Right ventricle myocardium inferior (tissue), 1 donor: ENCODE measurements around the gene FAM163A. TPM values are rescaled to one million over a fixed set of nuclear protein-coding genes. Genes with fewer than 3 reads are reported as not detected.
A peak's percentile ranks its signal among the peaks of the same experiment; 100 is the strongest.

Source experiments
- ATAC-seq: fragments of 200-7000 bp; cut with Tn5 transposase; one replicate; pipeline ENCODE4 v1.9.1; 2020; ENCODE audit warnings: mild to moderate bottlenecking, moderate library complexity
- DNase-seq: peaks from one replicate; pipeline ENCODE4 v3.0.0; 2021; ENCODE audit errors: missing footprints
- intact Hi-C: fragments of 100-400 bp; cut with DNase I; formaldehyde crosslinking; loops from one replicate; pipeline ENCODE4 v1.11.0; 2022
- total RNA-seq: library from RNA; stranded (reverse); fragmentation: NEBNext Ultra II Directional; extraction: Animal tissue kit (Norgen Biotek cat#: 25700); gene quantifications from one replicate; pipeline ENCODE4 v1.2.1, GENCODE V29; 2021
- donor health status: DM: no; HTN: yes; CAD: no; lungs with severe emphysema.

The FAM163A gene
- total RNA-seq, 1 donor from 2014 or later = 0.65 TPM

DNA sequence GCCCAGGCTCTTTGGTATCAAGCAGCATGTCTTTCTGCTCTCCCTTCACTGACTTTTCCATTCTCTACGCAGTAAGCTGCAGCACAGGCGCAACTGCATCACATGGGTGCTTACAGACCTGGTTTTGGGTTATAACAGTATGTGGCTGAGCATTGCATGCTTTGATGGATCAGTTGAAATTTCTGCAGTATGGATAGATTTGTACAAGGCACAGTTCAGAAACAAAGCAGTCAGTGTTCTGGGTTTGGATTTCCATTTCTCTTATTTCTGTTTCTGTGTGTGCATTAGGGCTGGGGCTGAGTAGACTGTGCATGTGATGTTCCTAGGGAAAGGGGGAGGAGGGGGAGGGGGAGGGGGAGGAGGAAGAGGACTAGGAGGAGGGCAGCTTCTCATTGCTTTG lies 4.5 kb downstream of the FAM163A start:
- intact Hi-C loops = no loop called here
- ATAC-seq (no peak), DNase-seq (no peak)

GRCh38 chr1:179748772-179749171 lies 5.7 kb downstream of the FAM163A start:
- intact Hi-C loops = no loop called here

DNA sequence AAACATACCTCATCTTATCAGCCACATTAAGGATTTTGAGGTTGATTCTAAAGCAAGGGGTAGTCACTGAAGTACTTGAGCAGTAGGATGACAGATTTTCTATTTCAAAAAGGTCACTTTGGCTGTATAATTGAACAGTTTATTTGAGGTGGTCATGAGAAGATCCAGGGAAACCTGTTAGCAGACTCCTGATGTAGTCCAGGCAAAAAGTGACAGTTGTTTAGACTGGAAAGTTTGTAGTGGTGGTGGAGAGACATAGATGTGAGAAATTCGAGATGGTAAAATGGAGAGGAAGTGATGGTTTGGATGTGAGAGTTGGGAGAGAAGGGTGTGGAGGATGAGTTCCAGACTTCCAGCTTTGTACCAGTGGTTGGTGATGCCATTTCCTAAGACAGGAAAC lies 7.5 kb downstream of the FAM163A start:
- no peak for DNase-seq
- ATAC-seq = no peak
- intact Hi-C loops = no loop called here

More at GRCh38 chr1:179748772-179749171, 5.7 kb downstream of the FAM163A start:
- ATAC-seq (no peak), DNase-seq (no peak)

GRCh38 chr1:179753061-179753460 lies 10.0 kb downstream of the FAM163A start:
- intact Hi-C loops = no loop called here
- no peak for DNase-seq
- no peak for ATAC-seq

GRCh38 chr1:179754041-179754624 lies 11.0 kb downstream of the FAM163A start:
- no peak for ATAC-seq
- intact Hi-C loops = no loop called here
- DNase-seq = no peak

GRCh38 chr1:179757933-179758332 lies 14.8 kb downstream of the FAM163A start:
- ATAC-seq = peak; percentile 42
- intact Hi-C loops = no loop called here
- DNase-seq = no peak

DNA sequence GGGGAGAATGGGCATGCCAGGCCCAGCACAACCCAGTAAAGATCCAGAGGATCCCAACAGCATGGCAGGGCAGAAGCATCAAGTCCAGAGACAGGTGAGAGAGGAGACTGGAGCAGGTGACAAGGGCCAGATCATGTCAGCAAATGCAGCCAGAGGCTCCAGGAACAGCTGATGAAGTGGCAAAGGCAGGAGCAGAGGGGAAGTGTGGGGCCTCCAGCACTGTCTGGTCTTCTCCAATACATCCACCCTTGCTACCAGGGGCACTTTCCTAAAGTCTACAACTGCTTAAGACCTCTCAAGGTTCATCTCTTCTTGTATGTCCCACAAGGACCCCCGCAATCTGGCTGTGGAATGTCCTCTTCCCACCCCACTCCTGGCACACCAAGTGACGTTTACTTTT lies 17.4 kb downstream of the FAM163A start:
- no peak for ATAC-seq
- DNase-seq = no peak
- intact Hi-C loops = no loop called here

DNA sequence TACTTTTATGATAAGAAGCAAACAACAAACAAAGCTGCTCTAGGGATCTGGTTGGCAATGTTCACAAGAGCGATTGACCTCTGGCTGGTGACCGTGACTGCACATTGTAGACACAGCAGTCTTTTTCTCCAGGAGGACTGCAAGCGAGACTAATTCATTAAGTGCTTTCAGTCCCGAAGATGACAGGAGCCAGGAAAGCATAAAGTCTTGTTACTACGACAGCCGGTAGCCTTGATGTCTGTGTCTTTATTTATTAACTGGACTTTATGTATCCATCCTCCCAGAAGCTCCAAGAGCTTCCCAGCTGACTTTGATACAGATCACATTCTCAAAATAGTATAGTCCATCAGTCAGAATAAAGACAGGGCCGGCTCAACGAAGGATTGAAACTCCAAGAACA lies 18.2 kb downstream of the FAM163A start:
- intact Hi-C loops = no loop called here
- no peak for ATAC-seq
- DNase-seq = no peak

- DNase-seq (no peak), ATAC-seq (no peak)
- intact Hi-C loops = no loop called here
Observed at GRCh38 chr1:179761846-179762640, 19.0 kb downstream of the FAM163A start.

DNA sequence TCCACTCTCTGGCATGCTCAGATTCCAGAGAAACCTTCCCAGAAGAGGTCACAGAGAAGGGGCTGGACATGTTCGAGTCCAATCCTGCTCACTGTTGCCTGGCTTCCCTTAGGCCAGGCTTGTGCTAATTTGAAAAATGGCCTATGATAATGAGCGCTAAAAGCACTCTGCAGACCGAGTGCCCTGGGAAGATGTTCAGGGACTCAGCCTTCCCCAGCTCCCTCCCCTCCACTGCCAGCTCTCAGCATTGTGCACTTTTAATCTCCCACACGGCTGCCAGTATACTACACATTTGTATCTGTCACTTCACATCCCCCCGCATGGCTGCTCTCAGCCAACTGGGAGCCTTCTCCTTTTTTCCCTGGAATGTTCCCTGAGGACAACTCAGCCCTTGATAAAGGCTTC lies 24.1 kb downstream of the FAM163A start:
- ATAC-seq (no peak), DNase-seq (no peak)
- intact Hi-C loops = no loop called here

GRCh38 chr1:179767996-179768395 lies 24.9 kb downstream of the FAM163A start:
- DNase-seq (no peak), ATAC-seq (no peak)
- intact Hi-C loops = no loop called here

DNA sequence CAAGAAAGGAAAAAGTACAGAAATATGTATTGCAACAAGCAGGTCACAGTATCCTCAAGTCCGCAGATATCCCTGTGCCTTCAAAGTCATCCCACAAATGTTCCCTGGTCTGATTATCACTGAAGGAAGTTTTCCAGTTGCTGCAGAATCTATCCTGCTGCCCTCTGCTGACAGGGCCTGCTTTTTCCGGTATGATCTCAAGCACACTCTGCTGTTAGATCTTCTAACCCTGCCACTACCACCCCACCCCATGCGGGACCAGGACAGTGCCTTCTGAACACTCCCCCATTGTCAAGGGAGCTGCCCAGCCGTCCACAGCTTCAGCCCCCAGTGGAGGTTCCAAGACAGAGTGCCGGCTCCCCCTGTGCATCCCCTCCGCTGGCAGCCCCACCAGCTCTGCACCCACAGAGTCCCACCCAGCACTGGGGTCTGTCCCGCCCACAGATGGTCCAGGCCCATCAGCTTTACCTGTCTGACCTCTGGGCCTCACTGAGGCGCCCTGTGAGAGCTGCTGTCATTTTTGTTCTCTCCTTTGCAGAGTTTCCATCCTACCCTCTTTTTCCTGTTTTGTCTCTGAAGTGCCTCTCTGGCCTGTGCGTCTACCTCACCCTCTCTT lies 27.9 kb downstream of the FAM163A start:
- no peak for ATAC-seq
- DNase-seq = no peak
- intact Hi-C loops = no loop called here

GRCh38 chr1:179773264-179773663 lies 30.2 kb downstream of the FAM163A start:
- DNase-seq = no peak
- no peak for ATAC-seq
- intact Hi-C loops = no loop called here

DNA sequence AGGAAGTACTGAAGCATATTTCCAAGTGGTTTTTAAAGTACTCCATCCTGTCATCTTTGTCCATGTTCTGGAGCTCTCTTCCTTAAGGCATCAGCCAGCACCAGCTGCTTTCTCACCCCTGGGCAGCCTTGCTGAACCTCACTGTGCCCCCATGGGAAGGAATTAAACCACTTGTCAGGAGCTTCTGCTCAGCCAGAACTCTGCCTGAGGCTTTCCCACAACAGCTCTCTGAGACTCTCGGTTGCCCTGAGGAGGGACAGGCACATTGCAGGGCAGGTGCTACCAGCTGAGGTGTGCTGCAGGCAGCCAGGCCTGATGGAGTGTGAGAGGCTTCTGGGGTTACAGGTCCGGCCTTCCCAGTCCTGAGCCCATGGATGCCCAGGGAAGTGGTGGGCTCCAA lies 30.9 kb downstream of the FAM163A start:
- no peak for ATAC-seq
- DNase-seq = no peak
- intact Hi-C loops = no loop called here

DNA sequence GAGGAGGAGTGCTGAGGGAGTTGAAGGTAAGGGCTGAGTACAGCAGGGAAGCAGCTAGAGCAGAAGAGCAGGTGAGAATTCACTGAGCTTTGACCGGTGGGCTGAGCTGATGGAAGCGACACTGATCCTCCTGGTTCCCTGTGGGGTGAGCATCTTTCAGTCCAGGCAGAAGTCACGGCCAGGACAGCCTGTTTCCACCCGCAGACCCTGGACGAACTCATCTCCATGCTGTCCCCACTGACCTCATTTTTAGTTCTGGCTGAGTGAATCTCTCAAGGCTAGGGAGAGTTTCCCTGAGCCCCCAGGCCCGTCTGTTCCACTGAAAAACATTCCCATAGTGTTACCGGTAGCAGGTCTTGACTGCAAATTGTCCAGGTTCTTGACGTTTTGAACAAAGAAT lies 31.5 kb downstream of the FAM163A start:
- intact Hi-C loops = no loop called here
- DNase-seq (no peak), ATAC-seq (no peak)

DNA sequence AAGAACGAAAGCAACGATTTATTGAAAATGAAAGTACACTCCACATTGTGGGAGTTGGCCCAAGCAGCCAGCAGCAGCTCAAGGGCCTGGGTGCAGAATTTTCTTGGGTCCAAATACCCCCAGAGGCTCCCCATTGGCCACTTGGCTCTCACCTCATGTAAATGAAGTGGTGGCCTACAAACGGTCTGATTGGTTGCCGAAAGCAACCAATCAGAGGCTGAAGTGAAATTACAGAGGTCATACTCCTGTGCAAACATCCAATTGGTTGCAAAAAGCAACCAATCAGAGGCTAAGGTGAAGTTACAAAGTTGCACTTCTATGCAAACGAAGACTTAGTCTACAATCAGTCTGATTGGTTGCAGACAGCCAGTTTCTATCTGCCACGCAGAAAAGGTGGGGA lies 31.9 kb downstream of the FAM163A start:
- no peak for ATAC-seq
- intact Hi-C loops = no loop called here
- no peak for DNase-seq

- ATAC-seq = no peak
- intact Hi-C loops = no loop called here
- no peak for DNase-seq
Observed at GRCh38 chr1:179776831-179777230, 33.7 kb downstream of the FAM163A start.

DNA sequence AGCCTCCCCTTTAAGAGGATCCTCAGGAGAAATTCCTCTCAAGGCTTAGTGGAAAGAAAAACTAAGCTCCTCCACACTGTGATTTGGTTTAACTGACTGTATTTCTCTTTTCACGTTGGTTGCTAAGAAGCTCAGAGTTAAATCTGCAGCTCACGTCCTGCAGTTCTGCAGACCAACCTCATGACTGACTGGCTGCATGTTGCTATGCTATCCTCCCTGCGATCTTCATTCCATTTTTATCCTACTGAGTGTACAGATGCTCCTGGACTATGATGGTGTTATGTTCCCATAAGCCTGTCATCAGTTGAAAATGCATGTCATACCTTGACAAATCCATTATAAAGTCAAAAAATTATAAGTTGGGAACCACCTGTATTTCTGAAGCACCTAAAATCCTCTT lies 34.6 kb downstream of the FAM163A start:
- DNase-seq = no peak
- ATAC-seq = no peak
- intact Hi-C loops = no loop called here

DNA sequence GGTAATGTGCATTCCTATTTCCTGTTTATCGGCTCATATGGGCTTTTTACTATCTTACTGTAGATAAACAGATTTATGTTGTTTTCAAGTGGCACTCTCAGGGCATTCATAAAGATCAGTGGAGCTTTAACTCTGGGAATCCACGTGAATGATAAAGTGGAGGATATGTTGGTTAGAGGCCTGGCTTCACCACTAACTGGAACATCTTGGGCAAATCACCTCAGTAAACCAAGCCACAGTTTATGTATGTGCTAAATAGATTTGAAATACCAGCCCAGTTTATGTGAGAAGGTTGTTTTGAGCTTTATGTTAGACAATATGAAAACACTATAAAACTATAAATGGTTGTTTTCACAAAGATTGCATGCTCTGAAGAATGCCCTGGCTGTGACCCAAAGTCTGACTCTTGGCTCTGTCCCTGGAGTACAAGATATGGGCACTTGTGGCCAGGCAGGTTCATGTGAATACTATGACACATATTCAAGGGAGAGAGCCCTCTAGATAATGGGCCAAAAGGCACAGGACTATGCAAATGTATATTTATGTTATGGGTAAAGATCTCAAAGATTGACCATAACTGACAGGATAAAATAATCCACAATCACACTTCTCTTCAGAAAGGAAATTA lies 36.7 kb downstream of the FAM163A start:
- DNase-seq = no peak
- no peak for ATAC-seq
- intact Hi-C loops = no loop called here

- ATAC-seq (peak; percentile 87), DNase-seq (no peak)
- intact Hi-C loops = no loop called here
Observed at GRCh38 chr1:179781962-179782361, 38.9 kb downstream of the FAM163A start.
